Peyer's patch (tissue), 4 donors: ENCODE data around the gene SLC1A3. TPM values are rescaled to one million over a fixed set of nuclear protein-coding genes. Genes with fewer than 3 reads are reported as not detected.

Source experiments
- DNase-seq, 3 donors: peaks; one replicate each; pipeline ENCODE4 v3.0.0-alpha.2; 2017 to 2019
- H3K27ac ChIP-seq, 4 donors: fragments of 200-600 bp; sonication (generic); one replicate each; pipeline ENCODE4 v1.5.1; 2016 to 2019
- H3K27me3 ChIP-seq, 2 donors: fragments of 200-600 bp; sonication (generic); one replicate each; pipeline ENCODE4 v1.5.1; 2019
- H3K36me3 ChIP-seq, 3 donors: fragments of 200-600 bp; sonication (generic); one replicate each; pipeline ENCODE4 v1.5.1; 2016 to 2019
- H3K4me1 ChIP-seq, 4 donors: fragments of 200-600 bp; sonication (generic); one replicate each; pipeline ENCODE4 v1.5.1; 2016 to 2019
- H3K4me3 ChIP-seq, 4 donors: fragments of 200-600 bp; sonication (generic); 1 replicate in 3 of 4; 2 replicates in 1 of 4; pipeline ENCODE4 v1.5.1; 2016 to 2019; ENCODE audit warnings: mild to moderate bottlenecking in 1 of 4
- H3K9me3 ChIP-seq, 4 donors: fragments of 200-600 bp; sonication (generic); one replicate each; pipeline ENCODE4 v1.5.1; 2016 to 2019; ENCODE audit warnings: mild to moderate bottlenecking in 1 of 4
- CTCF ChIP-seq, 6 experiments: fragments of 450-650 bp in 4 of 6; fragments of 200-600 bp in 2 of 6; sonication (generic) in 1 of 6; IDR thresholded peaks; one replicate each; pipeline ENCODE4 v1.5.1; 2017 to 2019; ENCODE audit warnings: antibody characterized with exemption in 6 of 6, mild to moderate bottlenecking in 3 of 6, moderate library complexity in 1 of 6
- POLR2A ChIP-seq, 2 donors: fragments of 450-650 bp; IDR thresholded peaks; one replicate each; pipeline ENCODE4 v1.5.1; 2017; ENCODE audit warnings: antibody characterized with exemption in 2 of 2, mild to moderate bottlenecking in 2 of 2, moderate library complexity in 2 of 2
- total RNA-seq, 4 donors: library from RNA; depleted of rRNA; stranded (reverse); fragments of >200 nt; gene quantifications; one replicate each; pipeline ENCODE4 v1.1.0, GENCODE V29; 2016

The SLC1A3 gene
- total RNA-seq, 4 donors from 2014 or later: 0.95 to 7.4 (median 3.0) TPM

- no peaks in the 10 kb centered on the region for H3K4me1 ChIP-seq
- no peaks in the 10 kb centered on the region for H3K36me3 ChIP-seq
- H3K4me3 ChIP-seq: no peak overlapping the region
- no peak for DNase-seq
- no peak overlapping the region for H3K27ac ChIP-seq
- H3K9me3 ChIP-seq: no peaks in the 10 kb centered on the region
- TF ChIP-seq POLR2A (IDR thresholded peaks at IDR 0.05) (no peak), CTCF (IDR thresholded peaks at IDR 0.05) (no peak)
- H3K27me3 ChIP-seq: no peaks in the 10 kb centered on the region
Observed at GRCh38 chr5:36602704-36603321, 3.6 kb upstream of the SLC1A3 start.

GRCh38 chr5:36605241-36605640, 1.2 kb upstream of the SLC1A3 start:
- TF ChIP-seq CTCF (IDR thresholded peaks at IDR 0.05) (no peak), POLR2A (IDR thresholded peaks at IDR 0.05) (no peak)
- Histone ChIP-seq H3K36me3 (no peaks in the 10 kb centered on the region), H3K4me1 (no peaks in the 10 kb centered on the region), H3K9me3 (no peaks in the 10 kb centered on the region), H3K4me3 (no peak overlapping the region), H3K27ac (no peak overlapping the region), H3K27me3 (no peaks in the 10 kb centered on the region)
- no peak for DNase-seq

- no peak for DNase-seq
- no peak for TF ChIP-seq CTCF (IDR thresholded peaks at IDR 0.05)
- TF ChIP-seq POLR2A (IDR thresholded peaks at IDR 0.05): no peak
- H3K4me3 ChIP-seq: peak overlapping the region; percentile 11 to 49 (median 34)
- H3K27ac ChIP-seq: no peak overlapping the region
- no peaks in the 10 kb centered on the region for H3K36me3 ChIP-seq
- no peaks in the 10 kb centered on the region for H3K27me3 ChIP-seq
- no peaks in the 10 kb centered on the region for H3K4me1 ChIP-seq
- no peaks in the 10 kb centered on the region for H3K9me3 ChIP-seq
Observed at GRCh38 chr5:36606036-36606427, 374 bp upstream of the SLC1A3 start.

GRCh38 chr5:36607114-36607571, 737 bp downstream of the SLC1A3 start:
- no peaks in the 10 kb centered on the region for H3K4me1 ChIP-seq
- no peak overlapping the region for H3K27ac ChIP-seq
- H3K36me3 ChIP-seq: no peaks in the 10 kb centered on the region
- H3K27me3 ChIP-seq: no peaks in the 10 kb centered on the region
- H3K4me3 ChIP-seq: peak overlapping the region; percentile 11 to 49 (median 34)
- no peak for DNase-seq
- TF ChIP-seq CTCF (IDR thresholded peaks at IDR 0.05) (no peak), POLR2A (IDR thresholded peaks at IDR 0.05) (no peak)
- no peaks in the 10 kb centered on the region for H3K9me3 ChIP-seq

GRCh38 chr5:36607838-36608783, 1.7 kb downstream of the SLC1A3 start:
- no peak overlapping the region for H3K27ac ChIP-seq
- no peaks in the 10 kb centered on the region for H3K36me3 ChIP-seq
- DNase-seq: no peak
- no peak for TF ChIP-seq POLR2A (IDR thresholded peaks at IDR 0.05)
- no peak for TF ChIP-seq CTCF (IDR thresholded peaks at IDR 0.05)
- no peaks in the 10 kb centered on the region for H3K4me1 ChIP-seq
- H3K9me3 ChIP-seq: no peaks in the 10 kb centered on the region
- peak overlapping the region in 1 of 4 donors; percentile 49 for H3K4me3 ChIP-seq
- H3K27me3 ChIP-seq: no peaks in the 10 kb centered on the region
